ENCODE data around the gene TMX2.

GRCh38 chr11:57729479-57729878 lies 17.1 kb downstream of the TMX2 start:
- TF ChIP-seq GATA2 (IDR thresholded peaks at IDR 0.05; ENCODE audit: low read depth, low read length): no peak
- no peak for TF ChIP-seq GATA3 (IDR thresholded peaks at IDR 0.05; ENCODE audit: low read depth, low read length)

Data from SH-SY5Y (cell line).